ENCODE results near the gene DIP2B.

- TF ChIP-seq CTCF (IDR thresholded peaks at IDR 0.05), result no peak
- no peak for TF ChIP-seq POLR2AphosphoS5 (IDR thresholded peaks at IDR 0.05)
These were observed 104.6 kb downstream of the DIP2B start for GRCh38 chr12:50609292-50609874.
